Smooth muscle cell (in vitro differentiated cells): ENCODE results near the gene MATN4. TPM values are rescaled to one million over a fixed set of nuclear protein-coding genes. Genes with fewer than 3 reads are reported as not detected.

Source experiments
- DNase-seq: peaks from one replicate; lab custom pipeline; 2025; ENCODE audit not compliant: unreplicated experiment; lab: John Stamatoyannopoulos, UW
- H2AFZ ChIP-seq: fragments of 200-600 bp; sonication (generic); 2 replicates; pipeline ENCODE4 v1.6.0; 2016; ENCODE audit warnings: antibody characterized with exemption, low read depth, mild to moderate bottlenecking
- H3F3A ChIP-seq: fragments of 200-600 bp; sonication (generic); 2 replicates; pipeline ENCODE4 v1.6.0; 2017; ENCODE audit warnings: antibody characterized with exemption, low read depth
- H3K27ac ChIP-seq: fragments of 200-600 bp; sonication (generic); 2 replicates; pipeline ENCODE4 v1.5.1; 2016; ENCODE audit warnings: low read depth, mild to moderate bottlenecking
- H3K27me3 ChIP-seq: fragments of 200-600 bp; sonication (generic); 2 replicates; pipeline ENCODE4 v1.6.1; 2016; ENCODE audit warnings: low read depth, mild to moderate bottlenecking
- H3K36me3 ChIP-seq: fragments of 200-600 bp; sonication (generic); 2 replicates; pipeline ENCODE4 v1.5.1; 2016; ENCODE audit warnings: low read depth
- H3K4me1 ChIP-seq: fragments of 200-600 bp; sonication (generic); 2 replicates; pipeline ENCODE4 v1.5.1; 2016; ENCODE audit warnings: low read depth
- H3K4me2 ChIP-seq: fragments of 200-600 bp; sonication (generic); 2 replicates; pipeline ENCODE4 v1.6.0; 2016; ENCODE audit warnings: mild to moderate bottlenecking
- H3K4me3 ChIP-seq: fragments of 200-600 bp; sonication (generic); 2 replicates; pipeline ENCODE4 v1.5.1; 2016; ENCODE audit warnings: mild to moderate bottlenecking
- H3K79me2 ChIP-seq: fragments of 200-600 bp; sonication (generic); 2 replicates; pipeline ENCODE4 v1.6.0; 2016; ENCODE audit warnings: low read depth, mild to moderate bottlenecking
- H3K9ac ChIP-seq: fragments of 200-600 bp; sonication (generic); 2 replicates; pipeline ENCODE4 v1.6.0; 2016; ENCODE audit warnings: low read depth
- H3K9me3 ChIP-seq: fragments of 200-600 bp; sonication (generic); replicated peaks from 2 replicates; pipeline ENCODE4 v1.5.1; 2016; ENCODE audit warnings: low read depth
- H4K20me1 ChIP-seq: fragments of 200-600 bp; sonication (generic); 2 replicates; pipeline ENCODE4 v1.6.0; 2016; ENCODE audit warnings: low read depth
- WGBS: methylation state at CpG from one replicate; pipeline ENCODE4 v1.1.7; 2016; ENCODE audit warnings: low lambda C conversion rate; 5-methylcytosine and 5-hydroxymethylcytosine counted together
- polyA plus RNA-seq: library from polyadenylated mRNA; unstranded; fragments of >200 nt; fragmentation: Nextera tagmentation; extraction: Ambion mirVana; gene quantifications from 2 replicates; pipeline ENCODE4 v1.2.1, GENCODE V29; 2016
- total RNA-seq: library from RNA; depleted of rRNA; stranded (reverse); fragments of >200 nt; gene quantifications from 2 replicates; pipeline ENCODE4 v1.2.3, GENCODE V29; 2014
- TF ChIP-seq, protein P1 (sequence below): fragments of 200-600 bp; sonication (generic); IDR thresholded peaks from 2 replicates; pipeline ENCODE4 v1.5.1; 2017; ENCODE audit warnings: borderline replicate concordance, mild to moderate bottlenecking, antibody characterized with exemption; ENCODE audit not compliant: insufficient read depth, poor library complexity, severe bottlenecking

Gene MATN4
- total and polyA plus RNA-seq, 2 experiments from 2014 or later = not detected

DNA sequence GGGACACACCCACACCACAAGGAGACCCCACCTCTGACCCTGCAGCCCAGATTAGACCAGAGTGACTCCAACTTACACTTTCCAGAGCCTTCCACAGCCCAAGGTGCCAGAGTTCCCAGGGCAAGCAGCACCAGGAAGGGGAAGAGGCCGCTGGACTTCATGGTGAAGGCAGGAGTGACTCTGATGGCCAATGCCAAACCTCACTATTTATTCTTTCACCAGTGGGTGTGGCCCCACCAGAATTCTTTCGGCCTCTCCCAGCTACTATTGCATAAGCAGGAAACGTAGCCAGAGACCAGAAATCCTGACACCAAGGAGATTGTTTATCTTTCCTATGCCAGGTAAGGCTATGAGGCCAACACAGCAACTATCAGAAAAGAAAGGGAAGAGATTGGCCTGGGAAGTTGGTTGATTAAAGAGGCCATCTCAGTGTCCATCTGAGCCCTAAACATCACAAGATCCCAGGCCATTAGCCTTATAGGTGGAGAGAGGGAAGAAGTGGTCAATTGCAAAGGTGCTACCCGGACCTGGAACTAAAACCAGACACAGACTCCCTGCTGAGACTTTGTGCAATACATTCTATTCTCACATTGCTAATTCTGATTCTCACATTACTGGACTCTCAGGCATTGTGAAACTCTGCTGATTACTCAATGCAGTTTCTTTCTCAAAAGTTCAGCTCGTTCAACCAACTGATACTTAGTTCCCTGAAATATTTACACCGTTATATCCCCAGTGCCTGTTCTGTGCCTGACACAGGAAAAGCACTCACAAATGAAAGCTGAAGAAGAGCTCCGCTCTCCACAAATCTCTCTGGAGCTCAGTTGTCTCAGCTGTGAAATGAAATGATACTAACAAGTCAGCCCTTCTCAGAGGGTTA, 53.5 kb downstream of the MATN4 start, which contains the start of gene SLPI:
Gene SLPI, minus strand, starts transcription at position 182 of the 880 bp plus-strand sequence. Its CDS starts 21 bp downstream, at position 161.
- no peak within 1 kb of the TSS for H3K27ac ChIP-seq
- TF ChIP-seq, protein P1, sequence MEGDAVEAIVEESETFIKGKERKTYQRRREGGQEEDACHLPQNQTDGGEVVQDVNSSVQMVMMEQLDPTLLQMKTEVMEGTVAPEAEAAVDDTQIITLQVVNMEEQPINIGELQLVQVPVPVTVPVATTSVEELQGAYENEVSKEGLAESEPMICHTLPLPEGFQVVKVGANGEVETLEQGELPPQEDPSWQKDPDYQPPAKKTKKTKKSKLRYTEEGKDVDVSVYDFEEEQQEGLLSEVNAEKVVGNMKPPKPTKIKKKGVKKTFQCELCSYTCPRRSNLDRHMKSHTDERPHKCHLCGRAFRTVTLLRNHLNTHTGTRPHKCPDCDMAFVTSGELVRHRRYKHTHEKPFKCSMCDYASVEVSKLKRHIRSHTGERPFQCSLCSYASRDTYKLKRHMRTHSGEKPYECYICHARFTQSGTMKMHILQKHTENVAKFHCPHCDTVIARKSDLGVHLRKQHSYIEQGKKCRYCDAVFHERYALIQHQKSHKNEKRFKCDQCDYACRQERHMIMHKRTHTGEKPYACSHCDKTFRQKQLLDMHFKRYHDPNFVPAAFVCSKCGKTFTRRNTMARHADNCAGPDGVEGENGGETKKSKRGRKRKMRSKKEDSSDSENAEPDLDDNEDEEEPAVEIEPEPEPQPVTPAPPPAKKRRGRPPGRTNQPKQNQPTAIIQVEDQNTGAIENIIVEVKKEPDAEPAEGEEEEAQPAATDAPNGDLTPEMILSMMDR = no peak
- H3K9me3 ChIP-seq = no peaks in the 10 kb centered on the region
- H3K36me3 ChIP-seq = no peaks in the 10 kb centered on the region
- no peak within 1 kb of the TSS for H2AFZ ChIP-seq
- no peak within 1 kb of the TSS for H3K4me2 ChIP-seq
- no peaks in the 10 kb centered on the region for H3F3A ChIP-seq
- peaks cover 9% of the 10 kb centered on the region for H3K27me3 ChIP-seq
- H3K4me3 ChIP-seq = no peak within 1 kb of the TSS
- 69% methylated on average over 7 of the region's 7 CpGs for WGBS
- H3K9ac ChIP-seq = no peak within 1 kb of the TSS
- H3K79me2 ChIP-seq = no peaks in the 10 kb centered on the region
- no peak for DNase-seq
- H4K20me1 ChIP-seq = no peaks in the 10 kb centered on the region
- no peaks in the 10 kb centered on the region for H3K4me1 ChIP-seq

DNA sequence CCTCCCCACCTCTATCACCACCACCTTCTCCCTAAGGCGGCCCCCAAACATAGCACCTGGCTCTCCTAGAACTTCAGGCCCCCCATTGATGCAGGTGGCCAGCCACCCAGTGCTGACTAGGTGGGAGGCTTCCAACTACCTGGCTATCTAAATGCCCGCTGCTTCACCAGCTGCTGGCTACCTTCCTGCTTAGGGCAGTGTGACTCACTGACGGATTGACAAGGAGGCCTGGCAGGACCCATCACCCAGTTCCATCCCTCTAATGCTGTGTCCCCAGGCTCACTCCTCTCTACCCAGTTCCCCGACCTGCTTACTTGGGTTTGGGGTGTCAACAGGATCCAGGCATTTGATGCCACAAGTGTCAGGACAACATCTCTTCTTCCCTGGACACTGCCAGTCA, 54.8 kb downstream of the MATN4 start:
- no peak overlapping the region for H3K4me2 ChIP-seq
- no peak overlapping the region for H3K27ac ChIP-seq
- peaks cover 23% of the 10 kb centered on the region for H3K27me3 ChIP-seq
- WGBS = 90% methylated on average over 4 of the region's 4 CpGs
- no peaks in the 10 kb centered on the region for H3K9me3 ChIP-seq
- H3K9ac ChIP-seq = no peak overlapping the region
- no peaks in the 10 kb centered on the region for H3K36me3 ChIP-seq
- no peak overlapping the region for H2AFZ ChIP-seq
- H3F3A ChIP-seq = no peaks in the 10 kb centered on the region
- H3K79me2 ChIP-seq = no peaks in the 10 kb centered on the region
- no peak overlapping the region for H3K4me3 ChIP-seq
- TF ChIP-seq, protein P1 = no peak
- H4K20me1 ChIP-seq = no peaks in the 10 kb centered on the region
- H3K4me1 ChIP-seq = no peaks in the 10 kb centered on the region
- DNase-seq = no peak

DNA sequence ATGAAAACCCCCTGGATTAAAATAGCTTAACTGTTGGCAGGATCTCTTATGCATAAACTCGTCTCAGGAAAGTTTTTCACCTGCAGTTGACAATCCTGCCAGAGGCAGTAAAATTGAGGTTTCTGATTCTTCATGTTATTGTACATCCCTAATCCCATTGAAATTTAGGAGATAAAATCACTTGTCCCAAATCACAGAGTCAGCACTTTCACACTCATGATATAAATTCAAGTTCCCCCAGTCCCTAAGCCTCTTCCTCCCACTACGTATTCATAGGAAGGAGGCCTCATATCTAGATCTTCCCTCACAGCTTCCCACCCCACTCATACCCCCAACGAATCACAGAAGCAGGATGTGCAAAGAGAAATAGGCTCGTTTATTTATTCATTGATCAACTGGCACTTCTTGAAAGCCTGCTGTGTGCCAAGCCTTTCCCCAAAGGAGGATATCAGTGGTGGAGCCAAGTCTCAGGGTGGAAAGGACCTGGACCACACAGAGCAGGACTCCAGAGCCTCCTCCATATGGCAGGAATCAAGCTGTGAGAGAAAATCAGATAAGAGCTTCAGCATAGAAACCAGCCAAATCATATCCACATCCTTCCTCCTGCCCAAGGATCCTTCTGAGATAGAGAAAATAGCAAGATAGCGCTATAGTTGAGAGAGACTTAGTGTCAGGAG, 56.1 kb downstream of the MATN4 start:
- Histone ChIP-seq H2AFZ (no peak overlapping the region), H3K27me3 (peaks cover 27% of the 10 kb centered on the region), H3K4me1 (no peaks in the 10 kb centered on the region), H3K79me2 (no peaks in the 10 kb centered on the region), H3K36me3 (no peaks in the 10 kb centered on the region), H3K4me2 (no peak overlapping the region), H3K9ac (no peak overlapping the region), H3K27ac (no peak overlapping the region), H3K9me3 (no peaks in the 10 kb centered on the region), H3K4me3 (no peak overlapping the region), H4K20me1 (no peaks in the 10 kb centered on the region), H3F3A (no peaks in the 10 kb centered on the region)
- DNase-seq = no peak
- 71% methylated on average over 5 of the region's 5 CpGs for WGBS
- TF ChIP-seq, protein P1 = no peak
